ENCODE results near the gene TMEM269. TPM values are rescaled to one million over a fixed set of nuclear protein-coding genes. Genes with fewer than 3 reads are reported as not detected.
A peak's percentile ranks its signal among the peaks of the same experiment; 100 is the strongest.

Gene TMEM269
- total RNA-seq, 1 experiment from 2014 or later = 0.28 TPM

DNA sequence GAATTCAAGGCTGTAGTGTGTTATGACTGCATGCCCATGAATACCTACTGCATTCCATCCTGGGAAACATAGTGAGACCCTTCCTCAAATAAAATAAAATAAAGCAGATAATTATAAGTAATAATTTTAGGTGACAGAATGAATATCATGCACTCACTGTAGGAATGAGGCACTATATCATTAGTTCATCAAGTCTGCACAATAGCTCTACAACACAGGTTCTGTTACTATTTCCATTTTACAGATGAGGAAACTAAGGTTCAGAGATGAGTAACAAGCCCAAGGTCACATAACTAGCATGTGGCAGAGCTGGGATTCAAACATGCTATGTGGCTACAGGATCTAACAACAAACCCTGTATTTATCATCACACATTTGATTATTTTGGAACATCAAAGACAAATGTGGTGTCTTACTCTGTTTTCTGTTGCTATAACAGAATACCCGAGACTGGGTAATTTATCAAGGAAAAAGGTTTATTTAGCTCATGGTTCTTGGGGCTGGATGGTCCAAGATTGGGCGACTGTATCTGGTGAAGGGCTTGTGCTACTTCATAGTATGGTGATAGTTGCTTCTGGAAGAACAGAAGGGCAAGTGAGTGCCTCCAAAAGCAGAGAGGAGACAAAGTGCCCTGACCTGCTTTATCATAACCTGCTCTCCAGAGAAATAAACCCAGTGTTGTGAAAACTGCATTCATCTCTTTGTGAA is 56.8 kb downstream of the TMEM269 start:
- Histone ChIP-seq H3K36me3 (ENCODE audit: low read depth) (no peaks in the 10 kb centered on the region), H3K4me1 (replicated peaks; ENCODE audit: insufficient read depth) (peaks cover 10% of the 10 kb centered on the region; the same call in 1 of the 2 replicates), H3K79me2 (ENCODE audit: low read depth) (peaks cover under 1% of the 10 kb centered on the region; the same call in 1 of the 2 replicates), H3K9me3 (ENCODE audit: insufficient read depth, low read depth) (no peaks in the 10 kb centered on the region), H3K27me3 (ENCODE audit: insufficient read depth, low read depth) (no peaks in the 10 kb centered on the region), H4K20me1 (ENCODE audit: insufficient read depth) (no peaks in the 10 kb centered on the region), H3K4me2 (no peak overlapping the region), H3F3A (ENCODE audit: insufficient read depth, low read depth) (peaks cover 13% of the 10 kb centered on the region; the same call in 1 of the 2 replicates), H2AFZ (no peak overlapping the region), H3K9me2 (ENCODE audit: insufficient read depth) (no peaks in the 10 kb centered on the region), H3K27ac (no peak overlapping the region), H3K4me3 (no peak overlapping the region)
- no peak for DNase-seq
- TF ChIP-seq, protein P1, sequence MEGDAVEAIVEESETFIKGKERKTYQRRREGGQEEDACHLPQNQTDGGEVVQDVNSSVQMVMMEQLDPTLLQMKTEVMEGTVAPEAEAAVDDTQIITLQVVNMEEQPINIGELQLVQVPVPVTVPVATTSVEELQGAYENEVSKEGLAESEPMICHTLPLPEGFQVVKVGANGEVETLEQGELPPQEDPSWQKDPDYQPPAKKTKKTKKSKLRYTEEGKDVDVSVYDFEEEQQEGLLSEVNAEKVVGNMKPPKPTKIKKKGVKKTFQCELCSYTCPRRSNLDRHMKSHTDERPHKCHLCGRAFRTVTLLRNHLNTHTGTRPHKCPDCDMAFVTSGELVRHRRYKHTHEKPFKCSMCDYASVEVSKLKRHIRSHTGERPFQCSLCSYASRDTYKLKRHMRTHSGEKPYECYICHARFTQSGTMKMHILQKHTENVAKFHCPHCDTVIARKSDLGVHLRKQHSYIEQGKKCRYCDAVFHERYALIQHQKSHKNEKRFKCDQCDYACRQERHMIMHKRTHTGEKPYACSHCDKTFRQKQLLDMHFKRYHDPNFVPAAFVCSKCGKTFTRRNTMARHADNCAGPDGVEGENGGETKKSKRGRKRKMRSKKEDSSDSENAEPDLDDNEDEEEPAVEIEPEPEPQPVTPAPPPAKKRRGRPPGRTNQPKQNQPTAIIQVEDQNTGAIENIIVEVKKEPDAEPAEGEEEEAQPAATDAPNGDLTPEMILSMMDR (conservative IDR thresholded peaks at IDR 0.05) = no peak
- TF ChIP-seq EZH2 (IDR thresholded peaks at IDR 0.05; ENCODE audit: low read depth) = no peak
- no TSS peak for BruUV-seq (replicated peaks)
- intact Hi-C loops (cut with micrococcal nuclease; ENCODE audit: unreplicated experiment) = no loop called here
- ChIA-PET CTCF (interaction anchor here (0.5 kb wide), 1 partner anchor 491 kb away, joined by 3 read pairs; no protein-coding TSS in a partner anchor), POLR2A (ENCODE audit: unreplicated experiment) (no interaction called here)

- H3K4me3 ChIP-seq = no peak overlapping the region
- CTCF ChIA-PET = no interaction called here
- H3K4me1 ChIP-seq (replicated peaks; ENCODE audit: insufficient read depth) = peaks cover 21% of the 10 kb centered on the region
- no peak for TF ChIP-seq EZH2 (IDR thresholded peaks at IDR 0.05; ENCODE audit: low read depth)
- TF ChIP-seq, protein P1 (conservative IDR thresholded peaks at IDR 0.05) = no peak
- intact Hi-C loops (cut with micrococcal nuclease; ENCODE audit: unreplicated experiment) = no loop called here
- H3K4me2 ChIP-seq = no peak overlapping the region
- no TSS peak for BruUV-seq (replicated peaks)
- no peaks in the 10 kb centered on the region for H3K27me3 ChIP-seq (ENCODE audit: insufficient read depth, low read depth)
- peak in 1 of 2 experiments; percentile 41 for DNase-seq
- no peak overlapping the region for H2AFZ ChIP-seq
- H3K79me2 ChIP-seq (ENCODE audit: low read depth) = peaks cover 14% of the 10 kb centered on the region
- no peaks in the 10 kb centered on the region for H4K20me1 ChIP-seq (ENCODE audit: insufficient read depth)
- H3K27ac ChIP-seq = no peak overlapping the region
- H3F3A ChIP-seq (ENCODE audit: insufficient read depth, low read depth) = peaks cover 21% of the 10 kb centered on the region; the same call in 1 of the 2 replicates
- peaks cover 6% of the 10 kb centered on the region for H3K36me3 ChIP-seq (ENCODE audit: low read depth)
- H3K9me3 ChIP-seq (ENCODE audit: insufficient read depth, low read depth) = no peaks in the 10 kb centered on the region; the same call in 1 of the 2 replicates
- POLR2A ChIA-PET (ENCODE audit: unreplicated experiment) = no interaction called here
- no peaks in the 10 kb centered on the region for H3K9me2 ChIP-seq (ENCODE audit: insufficient read depth)
Measured at GRCh38 chr1:42844592-42845140, 59.9 kb downstream of the TMEM269 start.

GRCh38 chr1:42845193-42845592 is 60.4 kb downstream of the TMEM269 start:
- no peak for TF ChIP-seq EZH2 (IDR thresholded peaks at IDR 0.05; ENCODE audit: low read depth)
- TF ChIP-seq, protein P1 (conservative IDR thresholded peaks at IDR 0.05) = no peak
- no peak overlapping the region for H3K4me3 ChIP-seq

More at GRCh38 chr1:42845193-42845592, 60.4 kb downstream of the TMEM269 start:
- Histone ChIP-seq H3F3A (ENCODE audit: insufficient read depth, low read depth) (peaks cover 21% of the 10 kb centered on the region; the same call in 1 of the 2 replicates), H3K4me1 (replicated peaks; ENCODE audit: insufficient read depth) (peaks cover 21% of the 10 kb centered on the region), H3K27me3 (ENCODE audit: insufficient read depth, low read depth) (no peaks in the 10 kb centered on the region), H3K36me3 (ENCODE audit: low read depth) (peaks cover 9% of the 10 kb centered on the region), H3K4me2 (no peak overlapping the region; the same call in 1 of the 2 replicates), H3K79me2 (ENCODE audit: low read depth) (peaks cover 14% of the 10 kb centered on the region), H2AFZ (no peak overlapping the region), H3K9me2 (ENCODE audit: insufficient read depth) (no peaks in the 10 kb centered on the region), H3K27ac (no peak overlapping the region), H4K20me1 (ENCODE audit: insufficient read depth) (no peaks in the 10 kb centered on the region), H3K9me3 (ENCODE audit: insufficient read depth, low read depth) (no peaks in the 10 kb centered on the region; the same call in 1 of the 2 replicates)
- intact Hi-C loops (cut with micrococcal nuclease; ENCODE audit: unreplicated experiment) = no loop called here
- DNase-seq = no peak
- ChIA-PET CTCF (interaction anchor here (1.4 kb wide), 1 partner anchor 78 kb away, joined by 3 read pairs; no protein-coding TSS in a partner anchor), POLR2A (ENCODE audit: unreplicated experiment) (no interaction called here)
- BruUV-seq (replicated peaks) = no TSS peak
